K562 (cell line): ENCODE data around the gene PLK5. TPM values are rescaled to one million over a fixed set of nuclear protein-coding genes. Genes with fewer than 3 reads are reported as not detected.
"Not testable (repeated sequence)": the region's sequence is repeated elsewhere in the genome, so short reads cannot be mapped to it uniquely, and the experiment has no call there.

ENCODE experiments used
- ATAC-seq: fragments of 200-7000 bp; cut with Tn5 transposase; 3 replicates; pipeline ENCODE4 v1.9.1; 2020; ENCODE audit warnings: moderate library complexity
- BruUV-seq: library from RNA; stranded (reverse); fragments of 400-500 nt; replicated peaks from 2 replicates; lab custom pipeline; 2021; lab: Mats Ljungman, UMichigan
- CTCF ChIA-PET: fragments of 300-600 bp; formaldehyde crosslinking; extraction: SDS; loops from one replicate; lab custom pipeline; 2021; ENCODE audit warnings: low intra/inter-chr PET ratio; lab: Yijun Ruan, JAX
- POLR2A ChIA-PET: fragments of 300-600, 350-650 bp; sonication (Branson Sonifier 250); formaldehyde crosslinking; extraction: SDS; loops from one replicate; lab custom pipeline; 2021; ENCODE audit warnings: antibody characterized with exemption, inconsistent platforms; lab: Yijun Ruan, JAX
- DNase-seq, 4 experiments: peaks; one replicate each; pipeline versions ENCODE4 v3.0.0 to v3.0.0-alpha.2; 2011 to 2018; ENCODE audit warnings: low spot score in 3 of 4, mixed read lengths in 3 of 4; ENCODE audit errors: extremely low read depth in 1 of 4
- FAIRE-seq: peaks from 2 replicates; lab custom pipeline; 2011; peaks lifted over from hg19 to GRCh38; lab: Jason Lieb, UNC
- H2AFZ ChIP-seq: 2 replicates; pipeline ENCODE4 v1.6.0; 2011; ENCODE audit warnings: low read depth, low read length, control low read depth, inconsistent platforms
- H3K27ac ChIP-seq: fragments of 200-600 bp; 3 replicates; pipeline ENCODE4 v1.8.0; 2011; ENCODE audit warnings: low read depth, mild to moderate bottlenecking, control low read depth, inconsistent platforms, low read length, moderate library complexity, mixed read lengths; ENCODE audit errors: extremely low read depth
- H3K27me3 ChIP-seq, 2 experiments: fragments of 300-600 bp in 1 of 2; 2 replicates in 1 of 2; 3 replicates in 1 of 2; pipeline versions ENCODE4 v1.6.0 to v1.8.0; 2011; ENCODE audit warnings: inconsistent platforms in 2 of 2, low read length in 2 of 2, mild to moderate bottlenecking in 1 of 2, mixed read lengths in 1 of 2, moderate library complexity in 1 of 2; ENCODE audit not compliant: control insufficient read depth in 2 of 2, insufficient read depth in 2 of 2
- H3K36me3 ChIP-seq: fragments of 300-600 bp; 3 replicates; pipeline ENCODE4 v1.8.0; 2011; ENCODE audit warnings: mild to moderate bottlenecking, low read length, inconsistent platforms; ENCODE audit not compliant: control insufficient read depth, insufficient read depth
- H3K4me1 ChIP-seq, 2 experiments: fragments of 200-600 bp in 1 of 2; replicated peaks in 1 of 2; 2 replicates in 1 of 2; 3 replicates in 1 of 2; pipeline versions ENCODE4 v1.5.1 to v1.8.0; 2011; ENCODE audit warnings: inconsistent platforms in 2 of 2, low read length in 2 of 2, mild to moderate bottlenecking in 1 of 2, mixed read lengths in 1 of 2, moderate library complexity in 1 of 2; ENCODE audit not compliant: control insufficient read depth in 2 of 2, insufficient read depth in 2 of 2
- H3K4me2 ChIP-seq: 2 replicates; pipeline ENCODE4 v1.6.1; 2011; ENCODE audit warnings: low read length, control low read depth, inconsistent platforms, mixed read lengths; ENCODE audit not compliant: insufficient read depth
- H3K4me3 ChIP-seq: fragments of 200-600 bp; sonication (generic), shearing (Covaris generic); 2 replicates; pipeline ENCODE4 v1.5.1; 2016; ENCODE audit warnings: control low read depth, inconsistent platforms
- H3K79me2 ChIP-seq: fragments of 200-600 bp; 3 replicates; pipeline ENCODE4 v1.8.0; 2011; ENCODE audit warnings: low read length, inconsistent platforms; ENCODE audit not compliant: control insufficient read depth, insufficient read depth
- H3K9ac ChIP-seq, 2 experiments: 2 replicates each; pipeline versions ENCODE4 v1.6.0 to v1.6.1; 2011; ENCODE audit warnings: low read depth in 2 of 2, low read length in 2 of 2, control low read depth in 1 of 2, inconsistent platforms in 1 of 2, mild to moderate bottlenecking in 1 of 2, mixed read lengths in 1 of 2; ENCODE audit not compliant: insufficient read depth in 1 of 2
- H3K9me1 ChIP-seq: one replicate; pipeline ENCODE4 v1.6.0; 2011; ENCODE audit warnings: inconsistent platforms, mild to moderate bottlenecking, low read length, moderate library complexity; ENCODE audit not compliant: control insufficient read depth, insufficient read depth
- H3K9me3 ChIP-seq: replicated peaks from 2 replicates; pipeline ENCODE4 v1.5.1; 2011; ENCODE audit warnings: low read depth, low read length, inconsistent platforms; ENCODE audit not compliant: control insufficient read depth, insufficient read depth
- H4K20me1 ChIP-seq: replicated peaks from 2 replicates; pipeline ENCODE4 v1.6.1; 2011; ENCODE audit warnings: low read length, inconsistent platforms, mixed read lengths; ENCODE audit not compliant: control insufficient read depth, insufficient read depth
- KLF10 ChIP-seq: fragments of 250-450 bp; sonication (Bioruptor Pico); IDR thresholded peaks from 2 replicates; pipeline ENCODE4 v1.6.1; 2021; ENCODE audit warnings: matching md5 sums
- POLR2A ChIP-seq: fragments of 450-650 bp; conservative IDR thresholded peaks from 2 replicates; pipeline ENCODE4 v1.6.1; 2016
- POLR2G ChIP-seq: fragments of 200-400 bp; formaldehyde crosslinking; IDR thresholded peaks from 2 replicates; pipeline ENCODE4 v1.6.1; 2017; ENCODE audit warnings: low read depth, mild to moderate bottlenecking, antibody characterized with exemption, low read length, moderate library complexity
- RBFOX2 ChIP-seq: fragments of 200-400 bp; formaldehyde crosslinking; IDR thresholded peaks from 2 replicates; pipeline ENCODE4 v1.6.1; 2017; ENCODE audit warnings: low read depth, mild to moderate bottlenecking, low read length, moderate library complexity
- ZNF24 ChIP-seq: fragments of 450-650 bp; IDR thresholded peaks from 2 replicates; pipeline ENCODE4 v1.6.1; 2016
- WGBS: fragments of 100-300 bp; shearing (Covaris generic); methylation state at CpG from one replicate; pipeline ENCODE4 v1.1.6; 2016; ENCODE audit warnings: low coverage, mixed read lengths; ENCODE audit not compliant: insufficient coverage; ENCODE audit errors: missing lambda C conversion rate; 5-methylcytosine and 5-hydroxymethylcytosine counted together
- in situ Hi-C: fragments of 300-500 bp; cut with MboI; formaldehyde crosslinking; loops from 4 replicates; pipeline ENCODE4 v1.15.0; 2018; ENCODE audit warnings: inconsistent platforms, mixed read lengths
- intact Hi-C: fragments of 100-400 bp; cut with micrococcal nuclease; formaldehyde crosslinking; loops from 2 replicates; pipeline ENCODE4 v1.14.2; 2022
- polyA plus RNA-seq, 8 experiments: library from polyadenylated mRNA; depleted of rRNA in 4 of 8; stranded (reverse) in 5 of 8; unstranded in 3 of 8; fragments of >200 nt; fragmentation: Nextera tagmentation in 2 of 8; fragmentation: Illumina TruSeq in 1 of 8; extraction: Ambion mirVana in 2 of 8; extraction: Trizol in 1 of 8; gene quantifications; 2 replicates each; pipeline versions ENCODE4 v1.2.1 to v1.2.3, GENCODE V29; 2011 to 2014; ENCODE audit warnings: inconsistent platforms in 1 of 8, missing spikeins in 1 of 8
- total RNA-seq, 7 experiments: library from RNA; depleted of rRNA in 6 of 7; stranded (reverse); fragments of >200 nt in 6 of 7; fragmentation: Illumina TruSeq in 2 of 7; extraction: Trizol in 2 of 7; gene quantifications; 2 replicates each; pipeline versions ENCODE4 v1.2.1 to v1.2.3, GENCODE V29; 2011 to 2021; ENCODE audit warnings: low replicate concordance in 1 of 7

Gene PLK5
- total and polyA plus RNA-seq, 9 of the 15 experiments (the other 6 are each of a cell fraction or from before 2014, with no cell fraction given) = 0.04 to 0.23 (median 0.11) TPM; not detected in 5

GRCh38 chr19:1475751-1476437, 48.0 kb upstream of the PLK5 start:
- in situ Hi-C loops (no loop called here), intact Hi-C loops (no loop called here)
- ChIA-PET POLR2A (interaction anchor here (1.1 to 2.3 kb wide), 2 partner anchors 13 to 15 kb away, joined by 5 to 6 read pairs; partner anchors contain the start of gene REEP6), CTCF (no interaction called here)
- H3K79me2 ChIP-seq = peaks cover 54% of the 10 kb centered on the region
- FAIRE-seq (no peak), ATAC-seq (no peak), DNase-seq (no peak)
- H3K4me3 ChIP-seq = no peak overlapping the region
- peaks cover 33% of the 10 kb centered on the region; the same call in 2 of the 3 replicates for H3K36me3 ChIP-seq
- H3K9ac ChIP-seq = peak overlapping the region in 1 of 2 experiments; percentile 74; a peak in 2 of 4 replicates
- H3K4me1 ChIP-seq = peaks cover 11 to 83% of the 10 kb centered on the region in 2 experiments
- H3K4me2 ChIP-seq = no peak overlapping the region
- peaks cover 18% of the 10 kb centered on the region for H4K20me1 ChIP-seq
- H2AFZ ChIP-seq = no peak overlapping the region
- TF ChIP-seq POLR2G (peak; percentile 71), RBFOX2 (peak; percentile 51), POLR2A (0 out of 2 replicates have a peak, but pooled peaks have one; percentile 8), KLF10 (CRISPR knock-in tag) (no peak)
- no peaks in the 10 kb centered on the region; the same call in 1 of the 2 replicates for H3K9me3 ChIP-seq
- no TSS peak for BruUV-seq
- H3K27me3 ChIP-seq = no peaks in the 10 kb centered on the region
- H3K27ac ChIP-seq = no peak overlapping the region
- H3K9me1 ChIP-seq = no peaks in the 10 kb centered on the region
- WGBS = 89% methylated on average over 22 of the region's 31 CpGs

- ATAC-seq, H3K4me2 ChIP-seq, intact Hi-C loops, in situ Hi-C loops, BruUV-seq, DNase-seq, H3K4me3 ChIP-seq, CTCF ChIA-PET, H4K20me1 ChIP-seq, H3K9me1 ChIP-seq, H3K27me3 ChIP-seq, FAIRE-seq, H2AFZ ChIP-seq, H3K9me3 ChIP-seq: not testable (repeated sequence)
- Histone ChIP-seq H3K27ac (0 out of 3 replicates have a peak overlapping the region, but pooled peaks have one; percentile 28), H3K79me2 (peaks cover 44% of the 10 kb centered on the region), H3K4me1 (peaks cover 5 to 83% of the 10 kb centered on the region in 2 experiments; a peak in 4 of 5 replicates), H3K36me3 (peaks cover 33% of the 10 kb centered on the region; the same call in 2 of the 3 replicates), H3K9ac (peak overlapping the region in 1 of 2 experiments; percentile 24; a peak in 2 of 4 replicates)
- POLR2A ChIA-PET = interaction anchor here (0.8 kb wide), 1 partner anchor 10 kb away, joined by 4 read pairs; no protein-coding TSS in a partner anchor
- WGBS = 95% methylated on average over 6 of the region's 9 CpGs
- 0 out of 2 replicates have a peak, but pooled peaks have one; percentile 36 for TF ChIP-seq ZNF24
Measured at GRCh38 chr19:1477056-1477455, 46.8 kb upstream of the PLK5 start.
